Tibial nerve (tissue), 4 donors: Measurements from ENCODE around the gene HBE1. TPM values are rescaled to one million over a fixed set of nuclear protein-coding genes. Genes with fewer than 3 reads are reported as not detected.

Source experiments
- DNase-seq, 2 donors: peaks; one replicate each; pipeline ENCODE4 v3.0.0-alpha.2; 2019; ENCODE audit warnings: low spot score in 2 of 2
- H3K27ac ChIP-seq, 4 donors: fragments of 200-600 bp; sonication (generic) in 3 of 4; one replicate each; pipeline ENCODE4 v1.5.1; 2017 to 2019; ENCODE audit warnings: mild to moderate bottlenecking in 1 of 4
- H3K27me3 ChIP-seq, 2 donors: fragments of 200-600 bp; sonication (generic) in 1 of 2; one replicate each; pipeline versions ENCODE4 v1.5.1 to v1.6.0; 2017 to 2019
- H3K36me3 ChIP-seq, 3 donors: fragments of 200-600 bp; sonication (generic); one replicate each; pipeline ENCODE4 v1.5.1; 2018 to 2019
- H3K4me1 ChIP-seq, 4 donors: fragments of 200-600 bp; sonication (generic) in 3 of 4; one replicate each; pipeline ENCODE4 v1.5.1; 2017 to 2019
- H3K4me3 ChIP-seq, 4 donors: fragments of 200-600 bp; sonication (generic) in 3 of 4; one replicate each; pipeline ENCODE4 v1.5.1; 2017 to 2019; ENCODE audit warnings: mild to moderate bottlenecking in 1 of 4, moderate library complexity in 1 of 4
- H3K9me3 ChIP-seq, 4 donors: fragments of 200-600 bp; sonication (generic) in 3 of 4; one replicate each; pipeline ENCODE4 v1.5.1; 2017 to 2019
- CTCF ChIP-seq, 5 experiments: fragments of 200-600 bp in 3 of 5; fragments of 450-650 bp in 2 of 5; sonication (generic) in 3 of 5; IDR thresholded peaks; one replicate each; pipeline ENCODE4 v1.5.1; 2016 to 2019; ENCODE audit warnings: antibody characterized with exemption in 5 of 5, mild to moderate bottlenecking in 3 of 5, moderate library complexity in 2 of 5
- EP300 ChIP-seq, 2 donors: sonication (generic); formaldehyde crosslinking; IDR thresholded peaks; one replicate each; pipeline ENCODE4 v1.6.1; 2017; ENCODE audit warnings: antibody characterized with exemption in 2 of 2, mild to moderate bottlenecking in 1 of 2
- POLR2A ChIP-seq, 2 donors: fragments of 450-650 bp; IDR thresholded peaks; one replicate each; pipeline ENCODE4 v1.6.1; 2017; ENCODE audit warnings: antibody characterized with exemption in 2 of 2, mild to moderate bottlenecking in 2 of 2, moderate library complexity in 2 of 2
- WGBS, 2 donors: methylation state at CpG; one replicate each; pipeline ENCODE4 v1.1.5; 2018; 5-methylcytosine and 5-hydroxymethylcytosine counted together
- total RNA-seq, 4 donors: library from RNA; depleted of rRNA; stranded (reverse); fragments of >200 nt; gene quantifications; one replicate each; pipeline ENCODE4 v1.1.0, GENCODE V29; 2016

The HBE1 gene
- total RNA-seq, 4 donors from 2014 or later: not detected

GRCh38 chr11:5239046-5239445, 30.7 kb downstream of the HBE1 start:
- TF ChIP-seq EP300 (IDR thresholded peaks at IDR 0.05) (no peak), POLR2A (IDR thresholded peaks at IDR 0.05) (no peak), CTCF (IDR thresholded peaks at IDR 0.05) (no peak)
- H3K27ac ChIP-seq: no peak overlapping the region

GRCh38 chr11:5238486-5238885, 31.3 kb downstream of the HBE1 start:
- H3K4me1 ChIP-seq: no peaks in the 10 kb centered on the region
- H3K27me3 ChIP-seq: no peaks in the 10 kb centered on the region
- H3K9me3 ChIP-seq: no peaks in the 10 kb centered on the region
- 55 to 65% methylated on average over 2 of the region's 2 CpGs for WGBS, 2 donors
- H3K4me3 ChIP-seq: no peak overlapping the region
- no peaks in the 10 kb centered on the region for H3K36me3 ChIP-seq
- DNase-seq: no peak
- TF ChIP-seq EP300 (IDR thresholded peaks at IDR 0.05): no peak
- TF ChIP-seq CTCF (IDR thresholded peaks at IDR 0.05): no peak
- no peak for TF ChIP-seq POLR2A (IDR thresholded peaks at IDR 0.05)
- no peak overlapping the region for H3K27ac ChIP-seq

More at GRCh38 chr11:5239046-5239445, 30.7 kb downstream of the HBE1 start:
- no peaks in the 10 kb centered on the region for H3K27me3 ChIP-seq
- no peak overlapping the region for H3K4me3 ChIP-seq
- H3K9me3 ChIP-seq: no peaks in the 10 kb centered on the region
- no peaks in the 10 kb centered on the region for H3K36me3 ChIP-seq
- no peak for DNase-seq
- H3K4me1 ChIP-seq: no peaks in the 10 kb centered on the region

- Histone ChIP-seq H3K9me3 (no peaks in the 10 kb centered on the region), H3K27ac (no peak overlapping the region), H3K4me3 (no peak overlapping the region), H3K4me1 (no peaks in the 10 kb centered on the region), H3K36me3 (no peaks in the 10 kb centered on the region), H3K27me3 (no peaks in the 10 kb centered on the region)
- no peak for DNase-seq
- TF ChIP-seq POLR2A (IDR thresholded peaks at IDR 0.05): no peak
- no peak for TF ChIP-seq EP300 (IDR thresholded peaks at IDR 0.05)
- TF ChIP-seq CTCF (IDR thresholded peaks at IDR 0.05): no peak
- WGBS, 2 donors: 93 to 95% methylated on average over 2 of the region's 2 CpGs
Measured at GRCh38 chr11:5237420-5237819, 32.3 kb downstream of the HBE1 start.

- H3K4me3 ChIP-seq: no peak overlapping the region
- 86 to 92% methylated on average over 5 of the region's 5 CpGs for WGBS, 2 donors
- no peaks in the 10 kb centered on the region for H3K36me3 ChIP-seq
- H3K27me3 ChIP-seq: no peaks in the 10 kb centered on the region
- no peak for TF ChIP-seq EP300 (IDR thresholded peaks at IDR 0.05)
- no peak for TF ChIP-seq CTCF (IDR thresholded peaks at IDR 0.05)
- no peak for TF ChIP-seq POLR2A (IDR thresholded peaks at IDR 0.05)
- no peaks in the 10 kb centered on the region for H3K4me1 ChIP-seq
- DNase-seq: no peak
- no peaks in the 10 kb centered on the region for H3K9me3 ChIP-seq
- no peak overlapping the region for H3K27ac ChIP-seq
Measured at GRCh38 chr11:5235364-5236095, 34.2 kb downstream of the HBE1 start.

- 58 to 59% methylated on average over 2 of the region's 2 CpGs for WGBS, 2 donors
Measured at GRCh38 chr11:5234381-5234834, 35.3 kb downstream of the HBE1 start, which contains the start of gene HBD. Gene HBD, minus strand, starts transcription at chr11:5234483. Its CDS starts 50 bp downstream, at chr11:5234433.

More at GRCh38 chr11:5234381-5234834, 35.3 kb downstream of the HBE1 start, which contains the start of gene HBD:
- H3K4me1 ChIP-seq: no peaks in the 10 kb centered on the region
- H3K36me3 ChIP-seq: no peaks in the 10 kb centered on the region
- no peak within 1 kb of the TSS for H3K4me3 ChIP-seq
- H3K27ac ChIP-seq: no peak within 1 kb of the TSS
- no peaks in the 10 kb centered on the region for H3K9me3 ChIP-seq
- no peak for TF ChIP-seq EP300 (IDR thresholded peaks at IDR 0.05)
- no peak for TF ChIP-seq CTCF (IDR thresholded peaks at IDR 0.05)
- TF ChIP-seq POLR2A (IDR thresholded peaks at IDR 0.05): no peak
- no peak for DNase-seq
- no peaks in the 10 kb centered on the region for H3K27me3 ChIP-seq
